GM12878 (cell line): ENCODE measurements around the gene HYPK. TPM values are rescaled to one million over a fixed set of nuclear protein-coding genes. Genes with fewer than 3 reads are reported as not detected.

Experiments
- ATAC-seq: fragments of 200-7000 bp; cut with Tn5 transposase; 3 replicates; pipeline ENCODE4 v1.9.1; 2020; ENCODE audit warnings: mild to moderate bottlenecking, moderate library complexity
- BruUV-seq: library from RNA; stranded (reverse); fragments of 400-500 nt; replicated peaks from 2 replicates; lab custom pipeline; 2021; lab: Mats Ljungman, UMichigan
- CTCF ChIA-PET: fragments of 300-600 bp; sonication (Branson Sonifier 250); formaldehyde crosslinking; extraction: SDS; loops from one replicate; lab custom pipeline; 2021; ENCODE audit warnings: inconsistent platforms; lab: Yijun Ruan, JAX
- POLR2A ChIA-PET: fragments of 350-600 bp; formaldehyde crosslinking; extraction: SDS; loops from one replicate; lab custom pipeline; 2021; ENCODE audit warnings: inconsistent platforms; lab: Charles Lee
- RAD21 ChIA-PET: fragments of 300-600 bp; sonication (Branson Sonifier 250); formaldehyde crosslinking; loops from one replicate; lab custom pipeline; 2023; ENCODE audit warnings: antibody characterized with exemption; ENCODE audit not compliant: unreplicated experiment; lab: Charles Lee
- SMC1A ChIA-PET: fragments of 300-600 bp; sonication (Branson Sonifier 250); formaldehyde crosslinking; loops from one replicate; lab custom pipeline; 2023; ENCODE audit not compliant: unreplicated experiment, uncharacterized antibody; lab: Charles Lee
- DNase-seq: peaks from one replicate; pipeline ENCODE4 v3.0.0-alpha.2; 2011; ENCODE audit warnings: low read depth, low spot score
- FAIRE-seq: peaks from 3 replicates; lab custom pipeline; 2011; peaks lifted over from hg19 to GRCh38; lab: Jason Lieb, UNC
- H2AFZ ChIP-seq: 2 replicates; pipeline ENCODE4 v1.6.0; 2011; ENCODE audit warnings: low read depth, low read length, control low read depth; ENCODE audit not compliant: control insufficient read depth
- H3K27ac ChIP-seq: 2 replicates; pipeline ENCODE4 v1.5.1; 2011; ENCODE audit warnings: control low read depth; ENCODE audit not compliant: control insufficient read depth, insufficient read depth
- H3K27me3 ChIP-seq, 2 experiments: replicated peaks in 1 of 2; 2 replicates each; pipeline versions ENCODE4 v1.6.0 to v1.6.1; 2011; ENCODE audit warnings: low read length in 1 of 2; ENCODE audit not compliant: control insufficient read depth in 2 of 2, insufficient read depth in 2 of 2
- H3K36me3 ChIP-seq, 2 experiments: 2 replicates each; pipeline ENCODE4 v1.5.1; 2011; ENCODE audit warnings: low read length in 1 of 2; ENCODE audit not compliant: control insufficient read depth in 2 of 2, insufficient read depth in 2 of 2
- H3K4me1 ChIP-seq: 2 replicates; pipeline ENCODE4 v1.6.1; 2011; ENCODE audit warnings: mild to moderate bottlenecking, low read length, moderate library complexity, mixed read lengths; ENCODE audit not compliant: control insufficient read depth, insufficient read depth
- H3K4me2 ChIP-seq: 2 replicates; pipeline ENCODE4 v1.6.0; 2011; ENCODE audit warnings: control low read depth; ENCODE audit not compliant: control insufficient read depth, insufficient read depth
- H3K4me3 ChIP-seq: fragments of 200-600 bp; sonication (generic); 2 replicates; pipeline ENCODE4 v1.5.1; 2016
- H3K79me2 ChIP-seq: 2 replicates; pipeline ENCODE4 v1.6.0; 2011; ENCODE audit warnings: low read length; ENCODE audit not compliant: control insufficient read depth, insufficient read depth
- H3K9ac ChIP-seq: 2 replicates; pipeline ENCODE4 v1.8.0; 2011; ENCODE audit warnings: low read length, control low read depth, mixed read lengths; ENCODE audit not compliant: control insufficient read depth, insufficient read depth
- H3K9me3 ChIP-seq: replicated peaks from 3 replicates; pipeline ENCODE4 v1.5.1; 2011; ENCODE audit warnings: mild to moderate bottlenecking, low read length; ENCODE audit not compliant: control insufficient read depth, insufficient read depth
- H4K20me1 ChIP-seq: 2 replicates; pipeline ENCODE4 v1.6.0; 2011; ENCODE audit not compliant: control insufficient read depth, insufficient read depth
- BCLAF1 ChIP-seq: fragments of 450-650 bp; IDR thresholded peaks from 2 replicates; pipeline ENCODE4 v1.6.1; 2017; ENCODE audit warnings: antibody characterized with exemption, mild to moderate bottlenecking, moderate library complexity
- CHD4 ChIP-seq: fragments of 200-600 bp; sonication (generic); IDR thresholded peaks from 2 replicates; pipeline ENCODE4 v1.6.1; 2016; ENCODE audit warnings: mild to moderate bottlenecking
- FOS ChIP-seq: IDR thresholded peaks from 3 replicates; pipeline ENCODE4 v1.6.1; 2011; ENCODE audit warnings: borderline replicate concordance; ENCODE audit not compliant: insufficient read length; ENCODE audit errors: extremely low read depth
- GATAD2B ChIP-seq: fragments of 450-650 bp; conservative IDR thresholded peaks from 2 replicates; pipeline ENCODE4 v1.6.1; 2017; ENCODE audit warnings: low read depth, mild to moderate bottlenecking, moderate library complexity
- NR2C2 ChIP-seq: IDR thresholded peaks from 2 replicates; pipeline ENCODE4 v1.6.1; 2011; ENCODE audit warnings: borderline replicate concordance, low read depth; ENCODE audit not compliant: control insufficient read depth, insufficient read length
- POLR2AphosphoS5 ChIP-seq: IDR thresholded peaks from 2 replicates; pipeline ENCODE4 v1.6.1; 2011; ENCODE audit warnings: mild to moderate bottlenecking, low read length, inconsistent platforms
- RUNX3 ChIP-seq: IDR thresholded peaks from 2 replicates; pipeline ENCODE4 v1.6.1; 2012; ENCODE audit warnings: low read length, inconsistent platforms
- SMARCA5 ChIP-seq: fragments of 450-650 bp; IDR thresholded peaks from 2 replicates; pipeline ENCODE4 v1.6.1; 2017; ENCODE audit warnings: mild to moderate bottlenecking
- SUZ12 ChIP-seq: fragments of 200-600 bp; sonication (generic); IDR thresholded peaks from one replicate; pipeline ENCODE4 v1.6.1; 2018; ENCODE audit warnings: antibody characterized with exemption, mild to moderate bottlenecking; ENCODE audit not compliant: unreplicated experiment
- TCF7 ChIP-seq: IDR thresholded peaks from 2 replicates; pipeline ENCODE4 v1.6.1; 2014; ENCODE audit warnings: antibody characterized with exemption, borderline replicate concordance
- WRNIP1 ChIP-seq: IDR thresholded peaks from 2 replicates; pipeline ENCODE4 v1.6.1; 2011; ENCODE audit warnings: low read depth, low read length, improper control_type of control experiment, borderline replicate concordance
- ZBTB40 ChIP-seq: fragments of 450-650 bp; IDR thresholded peaks from 2 replicates; pipeline ENCODE4 v1.6.1; 2016; ENCODE audit warnings: mild to moderate bottlenecking, moderate library complexity, borderline replicate concordance
- ZNF384 ChIP-seq: IDR thresholded peaks from 2 replicates; pipeline ENCODE4 v1.6.1; 2012; ENCODE audit warnings: low read depth, mild to moderate bottlenecking, low read length, improper control_type of control experiment, borderline replicate concordance
- in situ Hi-C: fragments of 300-500 bp; cut with MboI; formaldehyde crosslinking; loops from 9 replicates; pipeline ENCODE4 v1.14.3; 2018; ENCODE audit warnings: mixed read lengths
- intact Hi-C: fragments of 100-400 bp; cut with micrococcal nuclease; formaldehyde crosslinking; loops from one replicate; pipeline ENCODE4 v1.14.2; 2022; ENCODE audit not compliant: unreplicated experiment
- polyA plus RNA-seq, 11 experiments: library from polyadenylated mRNA; depleted of rRNA in 4 of 11; unstranded in 6 of 11; stranded (reverse) in 5 of 11; fragments of >200 nt; fragmentation: Nextera tagmentation in 4 of 11; fragmentation: Illumina TruSeq in 1 of 11; extraction: Ambion mirVana in 4 of 11; extraction: Trizol in 1 of 11; gene quantifications; 1 replicate in 1 of 11; 2 replicates in 10 of 11; pipeline versions ENCODE4 v1.2.1 to v1.2.3, GENCODE V29; 2011 to 2016; ENCODE audit warnings: inconsistent platforms in 2 of 11, missing spikeins in 2 of 11, low read depth in 1 of 11
- total RNA-seq, 4 experiments: library from RNA; depleted of rRNA in 3 of 4; stranded (reverse); fragments of >200 nt in 3 of 4; fragmentation: Illumina TruSeq in 1 of 4; extraction: Trizol in 1 of 4; gene quantifications; 2 replicates each; pipeline versions ENCODE4 v1.2.1 to v1.2.3, GENCODE V29; 2013 to 2021
- TF ChIP-seq, protein P1 (sequence below): fragments of 450-650 bp; IDR thresholded peaks from 2 replicates; pipeline ENCODE4 v1.6.1; 2016; ENCODE audit warnings: mild to moderate bottlenecking
- TF ChIP-seq, protein P2 (sequence below): IDR thresholded peaks from 2 replicates; pipeline ENCODE4 v1.6.1; 2012; ENCODE audit warnings: low read length, inconsistent platforms

The HYPK gene
- total and polyA plus RNA-seq, 10 of the 15 experiments (the other 5 are each of a cell fraction or from before 2014, with no cell fraction given): 8.0 to 38.4 (median 17.5) TPM

- no peaks in the 10 kb centered on the region for H3K79me2 ChIP-seq
- in situ Hi-C loops: no loop called here
- ChIA-PET SMC1A (interaction anchor here (1.9 to 14.9 kb wide), 5 partner anchors 17 to 43 kb away, joined by 5 to 129 read pairs (median 14); partner anchors contain the start of gene SERF2), CTCF (interaction anchor here (1.0 kb wide), 1 partner anchor 32 kb away, joined by 3 read pairs; no protein-coding TSS in a partner anchor), RAD21 (no interaction called here), POLR2A (interaction anchor here (0.9 to 1.8 kb wide), 3 partner anchors 10 to 19 kb away, joined by 3 to 4 read pairs (median 3); no protein-coding TSS in a partner anchor)
- H3K9ac ChIP-seq: no peak overlapping the region
- no TSS peak for BruUV-seq
- peaks cover 12% of the 10 kb centered on the region for H3K4me1 ChIP-seq
- H3K27me3 ChIP-seq: no peaks in the 10 kb centered on the region
- H2AFZ ChIP-seq: no peak overlapping the region
- FAIRE-seq (no peak), ATAC-seq (no peak), DNase-seq (no peak)
- H3K36me3 ChIP-seq: peaks cover 11 to 34% of the 10 kb centered on the region in 2 experiments
- intact Hi-C loops: no loop called here
- H4K20me1 ChIP-seq: no peaks in the 10 kb centered on the region
- no peak overlapping the region for H3K27ac ChIP-seq
- H3K4me2 ChIP-seq: no peak overlapping the region
- H3K9me3 ChIP-seq: no peaks in the 10 kb centered on the region
- no peak overlapping the region for H3K4me3 ChIP-seq
- TF ChIP-seq, protein P1, sequence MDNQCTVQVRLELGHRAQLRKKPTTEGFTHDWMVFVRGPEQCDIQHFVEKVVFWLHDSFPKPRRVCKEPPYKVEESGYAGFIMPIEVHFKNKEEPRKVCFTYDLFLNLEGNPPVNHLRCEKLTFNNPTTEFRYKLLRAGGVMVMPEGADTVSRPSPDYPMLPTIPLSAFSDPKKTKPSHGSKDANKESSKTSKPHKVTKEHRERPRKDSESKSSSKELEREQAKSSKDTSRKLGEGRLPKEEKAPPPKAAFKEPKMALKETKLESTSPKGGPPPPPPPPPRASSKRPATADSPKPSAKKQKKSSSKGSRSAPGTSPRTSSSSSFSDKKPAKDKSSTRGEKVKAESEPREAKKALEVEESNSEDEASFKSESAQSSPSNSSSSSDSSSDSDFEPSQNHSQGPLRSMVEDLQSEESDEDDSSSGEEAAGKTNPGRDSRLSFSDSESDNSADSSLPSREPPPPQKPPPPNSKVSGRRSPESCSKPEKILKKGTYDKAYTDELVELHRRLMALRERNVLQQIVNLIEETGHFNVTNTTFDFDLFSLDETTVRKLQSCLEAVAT: no peak
- TF ChIP-seq ZNF384: no peak
- no peak for TF ChIP-seq SUZ12
- TF ChIP-seq RUNX3: no peak
- TF ChIP-seq CHD4: no peak
- TF ChIP-seq TCF7: no peak
- TF ChIP-seq ZBTB40: no peak
- TF ChIP-seq NR2C2: no peak
- no peak for TF ChIP-seq SMARCA5
- TF ChIP-seq FOS: no peak
- no peak for TF ChIP-seq WRNIP1
- TF ChIP-seq GATAD2B: no peak
- no peak for TF ChIP-seq BCLAF1
- TF ChIP-seq, protein P2, sequence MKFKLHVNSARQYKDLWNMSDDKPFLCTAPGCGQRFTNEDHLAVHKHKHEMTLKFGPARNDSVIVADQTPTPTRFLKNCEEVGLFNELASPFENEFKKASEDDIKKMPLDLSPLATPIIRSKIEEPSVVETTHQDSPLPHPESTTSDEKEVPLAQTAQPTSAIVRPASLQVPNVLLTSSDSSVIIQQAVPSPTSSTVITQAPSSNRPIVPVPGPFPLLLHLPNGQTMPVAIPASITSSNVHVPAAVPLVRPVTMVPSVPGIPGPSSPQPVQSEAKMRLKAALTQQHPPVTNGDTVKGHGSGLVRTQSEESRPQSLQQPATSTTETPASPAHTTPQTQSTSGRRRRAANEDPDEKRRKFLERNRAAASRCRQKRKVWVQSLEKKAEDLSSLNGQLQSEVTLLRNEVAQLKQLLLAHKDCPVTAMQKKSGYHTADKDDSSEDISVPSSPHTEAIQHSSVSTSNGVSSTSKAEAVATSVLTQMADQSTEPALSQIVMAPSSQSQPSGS: 0 out of 2 replicates have a peak, but pooled peaks have one; percentile 33
- TF ChIP-seq POLR2AphosphoS5: 0 out of 2 replicates have a peak, but pooled peaks have one; percentile 42
These were observed 27.8 kb upstream of the HYPK start for GRCh38 chr15:43772624-43773023.
